WTC11 (cell line): ENCODE results near the gene SARDH. TPM values are rescaled to one million over a fixed set of nuclear protein-coding genes. Genes with fewer than 3 reads are reported as not detected.

Experiments used
- ATAC-seq: fragments of 200-7000 bp; cut with Tn5 transposase; 2 replicates; pipeline ENCODE4 v1.10.0; 2021; ENCODE audit warnings: mild to moderate bottlenecking, moderate library complexity
- CTCF ChIA-PET: fragments of 300-600 bp; sonication (Branson Sonifier 250); formaldehyde crosslinking; loops from one replicate; lab custom pipeline; 2021; ENCODE audit warnings: antibody characterized with exemption; lab: Charles Lee
- POLR2A ChIA-PET: fragments of 350-600 bp; sonication (Branson Sonifier 250); formaldehyde crosslinking; loops from one replicate; lab custom pipeline; 2021; ENCODE audit warnings: antibody characterized with exemption; lab: Charles Lee
- DNase-seq: peaks from one replicate; pipeline ENCODE4 v3.0.0; 2021; ENCODE audit warnings: low spot score
- H3K27ac Mint-ChIP-seq: 2 replicates; pipeline ENCODE4 v1.8.0; 2021; ENCODE audit warnings: mixed read lengths
- H3K27me3 Mint-ChIP-seq: 2 replicates; pipeline ENCODE4 v1.8.0; 2021; ENCODE audit warnings: low read depth, mild to moderate bottlenecking, moderate library complexity, mixed read lengths
- H3K36me3 Mint-ChIP-seq: 2 replicates; pipeline ENCODE4 v1.8.0; 2021; ENCODE audit warnings: mixed read lengths
- H3K4me1 Mint-ChIP-seq: 2 replicates; pipeline ENCODE4 v1.8.0; 2022; ENCODE audit warnings: mixed read lengths
- H3K4me3 Mint-ChIP-seq: 2 replicates; pipeline ENCODE4 v1.8.0; 2021; ENCODE audit warnings: mild to moderate bottlenecking, moderate library complexity, mixed read lengths
- H3K9me3 Mint-ChIP-seq: 2 replicates; pipeline ENCODE4 v1.8.0; 2021; ENCODE audit warnings: mixed read lengths
- ESRRA ChIP-seq: sonication (generic); formaldehyde crosslinking; IDR thresholded peaks from 2 replicates; pipeline ENCODE4 v1.8.1; 2022; ENCODE audit warnings: mild to moderate bottlenecking, missing genetic modification reagents, borderline replicate concordance
- FOXK1 ChIP-seq: sonication (generic); formaldehyde crosslinking; IDR thresholded peaks from 2 replicates; pipeline ENCODE4 v1.8.0; 2022; ENCODE audit warnings: mild to moderate bottlenecking, moderate library complexity, missing genetic modification reagents
- GRHL2 ChIP-seq: fragments of 250-450 bp; sonication (Bioruptor Pico); IDR thresholded peaks from 2 replicates; pipeline ENCODE4 v1.8.0; 2022; ENCODE audit warnings: mild to moderate bottlenecking, moderate library complexity; ENCODE audit not compliant: insufficient replicate concordance, severe bottlenecking
- JAZF1 ChIP-seq: fragments of 250-450 bp; sonication (Bioruptor Pico); IDR thresholded peaks from 2 replicates; pipeline ENCODE4 v1.9.0; 2021; ENCODE audit warnings: moderate library complexity, mild to moderate bottlenecking, inconsistent platforms
- MXD4 ChIP-seq: fragments of 250-450 bp; sonication (Bioruptor Pico); IDR thresholded peaks from 2 replicates; pipeline ENCODE4 v1.8.0; 2021; ENCODE audit warnings: mild to moderate bottlenecking, moderate library complexity, borderline replicate concordance
- NR2C2 ChIP-seq: sonication (generic); formaldehyde crosslinking; IDR thresholded peaks from 2 replicates; pipeline ENCODE4 v1.8.0; 2022; ENCODE audit warnings: mild to moderate bottlenecking, missing genetic modification reagents
- TEAD4 ChIP-seq: sonication (generic); formaldehyde crosslinking; IDR thresholded peaks from 2 replicates; pipeline ENCODE4 v1.8.0; 2022; ENCODE audit warnings: mild to moderate bottlenecking, missing genetic modification reagents
- ZNF121 ChIP-seq: sonication (generic); formaldehyde crosslinking; IDR thresholded peaks from 2 replicates; pipeline ENCODE4 v1.8.0; 2023; ENCODE audit warnings: missing genetic modification reagents
- ZNF317 ChIP-seq: sonication (generic); formaldehyde crosslinking; IDR thresholded peaks from 2 replicates; pipeline ENCODE4 v1.8.1; 2023; ENCODE audit warnings: low read depth, mild to moderate bottlenecking, moderate library complexity, missing genetic modification reagents, borderline replicate concordance
- ZNF416 ChIP-seq: fragments of 250-450 bp; sonication (Bioruptor Pico); IDR thresholded peaks from 2 replicates; pipeline ENCODE4 v1.9.0; 2021; ENCODE audit warnings: mild to moderate bottlenecking, inconsistent platforms
- total RNA-seq: library from RNA; stranded (reverse); gene quantifications from 3 replicates; pipeline ENCODE4 v1.2.3, GENCODE V29; 2021
- TF ChIP-seq, protein P1 (sequence below): sonication (generic); formaldehyde crosslinking; IDR thresholded peaks from 2 replicates; pipeline ENCODE4 v1.8.0; 2023; ENCODE audit warnings: missing genetic modification reagents, mild to moderate bottlenecking, borderline replicate concordance
- TF ChIP-seq, protein P2 (sequence below): sonication (generic); formaldehyde crosslinking; IDR thresholded peaks from 2 replicates; pipeline ENCODE4 v1.8.0; 2022; ENCODE audit warnings: mild to moderate bottlenecking, missing genetic modification reagents
- TF ChIP-seq, protein P3 (sequence below): sonication (generic); formaldehyde crosslinking; IDR thresholded peaks from 2 replicates; pipeline ENCODE4 v1.8.1; 2023; ENCODE audit warnings: mild to moderate bottlenecking, missing genetic modification reagents, moderate library complexity
- TF ChIP-seq, protein P4 (sequence below): sonication (generic); formaldehyde crosslinking; IDR thresholded peaks from 2 replicates; pipeline ENCODE4 v1.8.1; 2023; ENCODE audit warnings: mild to moderate bottlenecking, missing genetic modification reagents, moderate library complexity
- TF ChIP-seq, protein P5 (sequence below): sonication (generic); formaldehyde crosslinking; IDR thresholded peaks from 2 replicates; pipeline ENCODE4 v1.8.1; 2023; ENCODE audit warnings: mild to moderate bottlenecking, missing genetic modification reagents, borderline replicate concordance
- TF ChIP-seq, protein P6 (sequence below): sonication (generic); formaldehyde crosslinking; IDR thresholded peaks from 2 replicates; pipeline ENCODE4 v1.8.1; 2022; ENCODE audit warnings: missing genetic modification reagents, borderline replicate concordance
- TF ChIP-seq, protein P7 (sequence below): fragments of 250-450 bp; sonication (Bioruptor Pico); IDR thresholded peaks from 2 replicates; pipeline ENCODE4 v1.9.0; 2021; ENCODE audit warnings: mild to moderate bottlenecking, borderline replicate concordance

The SARDH gene
- total RNA-seq, 1 experiment from 2014 or later, result 8.5 TPM

DNA sequence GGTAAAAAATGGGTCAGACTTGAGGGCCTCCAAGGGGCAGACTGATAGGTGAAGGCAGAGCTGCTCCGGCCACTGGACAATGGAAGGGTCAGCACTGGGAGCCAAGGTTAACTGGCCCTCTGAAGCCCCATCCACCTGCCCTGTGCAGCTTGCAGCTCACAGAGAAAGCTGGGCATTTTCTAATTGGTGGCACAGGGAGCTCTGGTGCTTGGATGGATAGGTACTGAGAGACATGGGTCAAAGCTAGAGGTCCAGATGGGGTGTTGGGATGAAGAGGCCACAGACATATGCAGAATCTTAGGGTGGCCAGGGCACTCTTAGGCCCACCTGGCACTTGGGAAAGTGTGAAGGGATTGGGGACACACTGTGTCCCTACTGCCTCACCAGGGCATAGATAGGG is 29.5 kb upstream of the SARDH start:
- DNase-seq, result no peak
- Mint-ChIP-seq H3K27me3 (no peaks in the 10 kb centered on the region), H3K36me3 (peaks cover 48% of the 10 kb centered on the region)
- no peak for ATAC-seq
- POLR2A ChIA-PET, result no interaction called here
- no peak for TF ChIP-seq GRHL2 (CRISPR knock-in tag)
- no peak for TF ChIP-seq TEAD4 (CRISPR knock-in tag)
- TF ChIP-seq, protein P1, sequence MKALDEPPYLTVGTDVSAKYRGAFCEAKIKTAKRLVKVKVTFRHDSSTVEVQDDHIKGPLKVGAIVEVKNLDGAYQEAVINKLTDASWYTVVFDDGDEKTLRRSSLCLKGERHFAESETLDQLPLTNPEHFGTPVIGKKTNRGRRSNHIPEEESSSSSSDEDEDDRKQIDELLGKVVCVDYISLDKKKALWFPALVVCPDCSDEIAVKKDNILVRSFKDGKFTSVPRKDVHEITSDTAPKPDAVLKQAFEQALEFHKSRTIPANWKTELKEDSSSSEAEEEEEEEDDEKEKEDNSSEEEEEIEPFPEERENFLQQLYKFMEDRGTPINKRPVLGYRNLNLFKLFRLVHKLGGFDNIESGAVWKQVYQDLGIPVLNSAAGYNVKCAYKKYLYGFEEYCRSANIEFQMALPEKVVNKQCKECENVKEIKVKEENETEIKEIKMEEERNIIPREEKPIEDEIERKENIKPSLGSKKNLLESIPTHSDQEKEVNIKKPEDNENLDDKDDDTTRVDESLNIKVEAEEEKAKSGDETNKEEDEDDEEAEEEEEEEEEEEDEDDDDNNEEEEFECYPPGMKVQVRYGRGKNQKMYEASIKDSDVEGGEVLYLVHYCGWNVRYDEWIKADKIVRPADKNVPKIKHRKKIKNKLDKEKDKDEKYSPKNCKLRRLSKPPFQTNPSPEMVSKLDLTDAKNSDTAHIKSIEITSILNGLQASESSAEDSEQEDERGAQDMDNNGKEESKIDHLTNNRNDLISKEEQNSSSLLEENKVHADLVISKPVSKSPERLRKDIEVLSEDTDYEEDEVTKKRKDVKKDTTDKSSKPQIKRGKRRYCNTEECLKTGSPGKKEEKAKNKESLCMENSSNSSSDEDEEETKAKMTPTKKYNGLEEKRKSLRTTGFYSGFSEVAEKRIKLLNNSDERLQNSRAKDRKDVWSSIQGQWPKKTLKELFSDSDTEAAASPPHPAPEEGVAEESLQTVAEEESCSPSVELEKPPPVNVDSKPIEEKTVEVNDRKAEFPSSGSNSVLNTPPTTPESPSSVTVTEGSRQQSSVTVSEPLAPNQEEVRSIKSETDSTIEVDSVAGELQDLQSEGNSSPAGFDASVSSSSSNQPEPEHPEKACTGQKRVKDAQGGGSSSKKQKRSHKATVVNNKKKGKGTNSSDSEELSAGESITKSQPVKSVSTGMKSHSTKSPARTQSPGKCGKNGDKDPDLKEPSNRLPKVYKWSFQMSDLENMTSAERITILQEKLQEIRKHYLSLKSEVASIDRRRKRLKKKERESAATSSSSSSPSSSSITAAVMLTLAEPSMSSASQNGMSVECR (CRISPR knock-in tag), result no peak
- no peak for TF ChIP-seq ZNF416 (CRISPR knock-in tag)
- no peak for TF ChIP-seq ESRRA (CRISPR knock-in tag)
- TF ChIP-seq, protein P2, sequence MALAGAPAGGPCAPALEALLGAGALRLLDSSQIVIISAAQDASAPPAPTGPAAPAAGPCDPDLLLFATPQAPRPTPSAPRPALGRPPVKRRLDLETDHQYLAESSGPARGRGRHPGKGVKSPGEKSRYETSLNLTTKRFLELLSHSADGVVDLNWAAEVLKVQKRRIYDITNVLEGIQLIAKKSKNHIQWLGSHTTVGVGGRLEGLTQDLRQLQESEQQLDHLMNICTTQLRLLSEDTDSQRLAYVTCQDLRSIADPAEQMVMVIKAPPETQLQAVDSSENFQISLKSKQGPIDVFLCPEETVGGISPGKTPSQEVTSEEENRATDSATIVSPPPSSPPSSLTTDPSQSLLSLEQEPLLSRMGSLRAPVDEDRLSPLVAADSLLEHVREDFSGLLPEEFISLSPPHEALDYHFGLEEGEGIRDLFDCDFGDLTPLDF, result no peak
- TF ChIP-seq FOXK1, result no peak
- TF ChIP-seq, protein P3, sequence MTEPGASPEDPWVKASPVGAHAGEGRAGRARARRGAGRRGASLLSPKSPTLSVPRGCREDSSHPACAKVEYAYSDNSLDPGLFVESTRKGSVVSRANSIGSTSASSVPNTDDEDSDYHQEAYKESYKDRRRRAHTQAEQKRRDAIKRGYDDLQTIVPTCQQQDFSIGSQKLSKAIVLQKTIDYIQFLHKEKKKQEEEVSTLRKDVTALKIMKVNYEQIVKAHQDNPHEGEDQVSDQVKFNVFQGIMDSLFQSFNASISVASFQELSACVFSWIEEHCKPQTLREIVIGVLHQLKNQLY, result no peak
- no peak for TF ChIP-seq NR2C2 (CRISPR knock-in tag)
- TF ChIP-seq, protein P4, sequence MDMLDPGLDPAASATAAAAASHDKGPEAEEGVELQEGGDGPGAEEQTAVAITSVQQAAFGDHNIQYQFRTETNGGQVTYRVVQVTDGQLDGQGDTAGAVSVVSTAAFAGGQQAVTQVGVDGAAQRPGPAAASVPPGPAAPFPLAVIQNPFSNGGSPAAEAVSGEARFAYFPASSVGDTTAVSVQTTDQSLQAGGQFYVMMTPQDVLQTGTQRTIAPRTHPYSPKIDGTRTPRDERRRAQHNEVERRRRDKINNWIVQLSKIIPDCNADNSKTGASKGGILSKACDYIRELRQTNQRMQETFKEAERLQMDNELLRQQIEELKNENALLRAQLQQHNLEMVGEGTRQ (CRISPR knock-in tag), result no peak
- TF ChIP-seq, protein P5, sequence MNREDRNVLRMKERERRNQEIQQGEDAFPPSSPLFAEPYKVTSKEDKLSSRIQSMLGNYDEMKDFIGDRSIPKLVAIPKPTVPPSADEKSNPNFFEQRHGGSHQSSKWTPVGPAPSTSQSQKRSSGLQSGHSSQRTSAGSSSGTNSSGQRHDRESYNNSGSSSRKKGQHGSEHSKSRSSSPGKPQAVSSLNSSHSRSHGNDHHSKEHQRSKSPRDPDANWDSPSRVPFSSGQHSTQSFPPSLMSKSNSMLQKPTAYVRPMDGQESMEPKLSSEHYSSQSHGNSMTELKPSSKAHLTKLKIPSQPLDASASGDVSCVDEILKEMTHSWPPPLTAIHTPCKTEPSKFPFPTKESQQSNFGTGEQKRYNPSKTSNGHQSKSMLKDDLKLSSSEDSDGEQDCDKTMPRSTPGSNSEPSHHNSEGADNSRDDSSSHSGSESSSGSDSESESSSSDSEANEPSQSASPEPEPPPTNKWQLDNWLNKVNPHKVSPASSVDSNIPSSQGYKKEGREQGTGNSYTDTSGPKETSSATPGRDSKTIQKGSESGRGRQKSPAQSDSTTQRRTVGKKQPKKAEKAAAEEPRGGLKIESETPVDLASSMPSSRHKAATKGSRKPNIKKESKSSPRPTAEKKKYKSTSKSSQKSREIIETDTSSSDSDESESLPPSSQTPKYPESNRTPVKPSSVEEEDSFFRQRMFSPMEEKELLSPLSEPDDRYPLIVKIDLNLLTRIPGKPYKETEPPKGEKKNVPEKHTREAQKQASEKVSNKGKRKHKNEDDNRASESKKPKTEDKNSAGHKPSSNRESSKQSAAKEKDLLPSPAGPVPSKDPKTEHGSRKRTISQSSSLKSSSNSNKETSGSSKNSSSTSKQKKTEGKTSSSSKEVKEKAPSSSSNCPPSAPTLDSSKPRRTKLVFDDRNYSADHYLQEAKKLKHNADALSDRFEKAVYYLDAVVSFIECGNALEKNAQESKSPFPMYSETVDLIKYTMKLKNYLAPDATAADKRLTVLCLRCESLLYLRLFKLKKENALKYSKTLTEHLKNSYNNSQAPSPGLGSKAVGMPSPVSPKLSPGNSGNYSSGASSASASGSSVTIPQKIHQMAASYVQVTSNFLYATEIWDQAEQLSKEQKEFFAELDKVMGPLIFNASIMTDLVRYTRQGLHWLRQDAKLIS (CRISPR knock-in tag), result no peak
- TF ChIP-seq, protein P6, sequence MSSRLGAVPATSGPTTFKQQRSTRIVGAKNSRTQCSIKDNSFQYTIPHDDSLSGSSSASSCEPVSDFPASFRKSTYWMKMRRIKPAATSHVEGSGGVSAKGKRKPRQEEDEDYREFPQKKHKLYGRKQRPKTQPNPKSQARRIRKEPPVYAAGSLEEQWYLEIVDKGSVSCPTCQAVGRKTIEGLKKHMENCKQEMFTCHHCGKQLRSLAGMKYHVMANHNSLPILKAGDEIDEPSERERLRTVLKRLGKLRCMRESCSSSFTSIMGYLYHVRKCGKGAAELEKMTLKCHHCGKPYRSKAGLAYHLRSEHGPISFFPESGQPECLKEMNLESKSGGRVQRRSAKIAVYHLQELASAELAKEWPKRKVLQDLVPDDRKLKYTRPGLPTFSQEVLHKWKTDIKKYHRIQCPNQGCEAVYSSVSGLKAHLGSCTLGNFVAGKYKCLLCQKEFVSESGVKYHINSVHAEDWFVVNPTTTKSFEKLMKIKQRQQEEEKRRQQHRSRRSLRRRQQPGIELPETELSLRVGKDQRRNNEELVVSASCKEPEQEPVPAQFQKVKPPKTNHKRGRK (CRISPR knock-in tag), result no peak
- TF ChIP-seq ZNF317 (CRISPR knock-in tag), result no peak
- no peak for TF ChIP-seq ZNF121 (CRISPR knock-in tag)
- TF ChIP-seq MXD4, result no peak
- no peak for TF ChIP-seq JAZF1 (CRISPR knock-in tag)
- TF ChIP-seq, protein P7, sequence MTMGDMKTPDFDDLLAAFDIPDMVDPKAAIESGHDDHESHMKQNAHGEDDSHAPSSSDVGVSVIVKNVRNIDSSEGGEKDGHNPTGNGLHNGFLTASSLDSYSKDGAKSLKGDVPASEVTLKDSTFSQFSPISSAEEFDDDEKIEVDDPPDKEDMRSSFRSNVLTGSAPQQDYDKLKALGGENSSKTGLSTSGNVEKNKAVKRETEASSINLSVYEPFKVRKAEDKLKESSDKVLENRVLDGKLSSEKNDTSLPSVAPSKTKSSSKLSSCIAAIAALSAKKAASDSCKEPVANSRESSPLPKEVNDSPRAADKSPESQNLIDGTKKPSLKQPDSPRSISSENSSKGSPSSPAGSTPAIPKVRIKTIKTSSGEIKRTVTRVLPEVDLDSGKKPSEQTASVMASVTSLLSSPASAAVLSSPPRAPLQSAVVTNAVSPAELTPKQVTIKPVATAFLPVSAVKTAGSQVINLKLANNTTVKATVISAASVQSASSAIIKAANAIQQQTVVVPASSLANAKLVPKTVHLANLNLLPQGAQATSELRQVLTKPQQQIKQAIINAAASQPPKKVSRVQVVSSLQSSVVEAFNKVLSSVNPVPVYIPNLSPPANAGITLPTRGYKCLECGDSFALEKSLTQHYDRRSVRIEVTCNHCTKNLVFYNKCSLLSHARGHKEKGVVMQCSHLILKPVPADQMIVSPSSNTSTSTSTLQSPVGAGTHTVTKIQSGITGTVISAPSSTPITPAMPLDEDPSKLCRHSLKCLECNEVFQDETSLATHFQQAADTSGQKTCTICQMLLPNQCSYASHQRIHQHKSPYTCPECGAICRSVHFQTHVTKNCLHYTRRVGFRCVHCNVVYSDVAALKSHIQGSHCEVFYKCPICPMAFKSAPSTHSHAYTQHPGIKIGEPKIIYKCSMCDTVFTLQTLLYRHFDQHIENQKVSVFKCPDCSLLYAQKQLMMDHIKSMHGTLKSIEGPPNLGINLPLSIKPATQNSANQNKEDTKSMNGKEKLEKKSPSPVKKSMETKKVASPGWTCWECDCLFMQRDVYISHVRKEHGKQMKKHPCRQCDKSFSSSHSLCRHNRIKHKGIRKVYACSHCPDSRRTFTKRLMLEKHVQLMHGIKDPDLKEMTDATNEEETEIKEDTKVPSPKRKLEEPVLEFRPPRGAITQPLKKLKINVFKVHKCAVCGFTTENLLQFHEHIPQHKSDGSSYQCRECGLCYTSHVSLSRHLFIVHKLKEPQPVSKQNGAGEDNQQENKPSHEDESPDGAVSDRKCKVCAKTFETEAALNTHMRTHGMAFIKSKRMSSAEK (CRISPR knock-in tag), result no peak
- TF ChIP-seq, all 79 proteins: peak for 0
- Mint-ChIP-seq H3K9me3 (peaks cover 22% of the 10 kb centered on the region), H3K27ac (no peak overlapping the region), H3K4me3 (no peak overlapping the region), H3K4me1 (no peaks in the 10 kb centered on the region)
- CTCF ChIA-PET, result interaction anchor here (1.2 to 4.9 kb wide), 2 partner anchors 25 to 32 kb away, joined by 5 to 52 read pairs; no protein-coding TSS in a partner anchor
